Endothelial cell (in vitro differentiated cells): ENCODE measurements around the gene ZNF521. TPM values are rescaled to one million over a fixed set of nuclear protein-coding genes. Genes with fewer than 3 reads are reported as not detected.

Source experiments
- DNase-seq: peaks from one replicate; pipeline ENCODE4 v3.0.0; 2021; ENCODE audit warnings: low spot score
- H3K27ac Mint-ChIP-seq: one replicate; pipeline ENCODE4 v1.8.0; 2021; ENCODE audit warnings: mixed read lengths, inconsistent platforms; ENCODE audit not compliant: unreplicated experiment
- H3K27me3 Mint-ChIP-seq: one replicate; pipeline ENCODE4 v1.8.0; 2021; ENCODE audit warnings: mild to moderate bottlenecking, moderate library complexity, mixed read lengths, inconsistent platforms; ENCODE audit not compliant: unreplicated experiment
- H3K36me3 Mint-ChIP-seq: one replicate; pipeline ENCODE4 v1.8.0; 2021; ENCODE audit warnings: mild to moderate bottlenecking, low read depth, mixed read lengths, inconsistent platforms; ENCODE audit not compliant: unreplicated experiment
- H3K4me1 Mint-ChIP-seq: one replicate; pipeline ENCODE4 v1.8.0; 2021; ENCODE audit warnings: mild to moderate bottlenecking, mixed read lengths, inconsistent platforms; ENCODE audit not compliant: unreplicated experiment
- H3K4me3 Mint-ChIP-seq: one replicate; pipeline ENCODE4 v1.8.0; 2021; ENCODE audit warnings: mild to moderate bottlenecking, mixed read lengths, inconsistent platforms; ENCODE audit not compliant: unreplicated experiment
- H3K9me3 Mint-ChIP-seq: one replicate; pipeline ENCODE4 v1.8.0; 2021; ENCODE audit warnings: mixed read lengths, inconsistent platforms; ENCODE audit not compliant: unreplicated experiment
- total RNA-seq: library from RNA; stranded (reverse); fragmentation: NEBNext Ultra II Directional; extraction: Animal tissue kit (Norgen Biotek cat#: 25700); gene quantifications from one replicate; pipeline ENCODE4 v1.2.1, GENCODE V29; 2021; ENCODE audit not compliant: unreplicated experiment
- TF ChIP-seq, protein P1 (sequence below): fragments of 200-600 bp; sonication (generic); IDR thresholded peaks from one replicate; pipeline ENCODE4 v1.5.0; 2021; ENCODE audit warnings: antibody characterized with exemption; ENCODE audit not compliant: unreplicated experiment

Gene ZNF521
- total RNA-seq, 1 donor from 2014 or later, result 238 TPM

- H3K4me3 Mint-ChIP-seq, result no peak overlapping the region
Measured at GRCh38 chr18:25175558-25176517, 176.1 kb downstream of the ZNF521 start.

GRCh38 chr18:25174324-25174723, 177.6 kb downstream of the ZNF521 start:
- no peak for DNase-seq
- Mint-ChIP-seq H3K4me1 (peaks cover 10% of the 10 kb centered on the region), H3K27me3 (no peaks in the 10 kb centered on the region), H3K9me3 (no peaks in the 10 kb centered on the region), H3K36me3 (peaks cover 11% of the 10 kb centered on the region), H3K4me3 (no peak overlapping the region), H3K27ac (no peak overlapping the region)
- TF ChIP-seq, protein P1, sequence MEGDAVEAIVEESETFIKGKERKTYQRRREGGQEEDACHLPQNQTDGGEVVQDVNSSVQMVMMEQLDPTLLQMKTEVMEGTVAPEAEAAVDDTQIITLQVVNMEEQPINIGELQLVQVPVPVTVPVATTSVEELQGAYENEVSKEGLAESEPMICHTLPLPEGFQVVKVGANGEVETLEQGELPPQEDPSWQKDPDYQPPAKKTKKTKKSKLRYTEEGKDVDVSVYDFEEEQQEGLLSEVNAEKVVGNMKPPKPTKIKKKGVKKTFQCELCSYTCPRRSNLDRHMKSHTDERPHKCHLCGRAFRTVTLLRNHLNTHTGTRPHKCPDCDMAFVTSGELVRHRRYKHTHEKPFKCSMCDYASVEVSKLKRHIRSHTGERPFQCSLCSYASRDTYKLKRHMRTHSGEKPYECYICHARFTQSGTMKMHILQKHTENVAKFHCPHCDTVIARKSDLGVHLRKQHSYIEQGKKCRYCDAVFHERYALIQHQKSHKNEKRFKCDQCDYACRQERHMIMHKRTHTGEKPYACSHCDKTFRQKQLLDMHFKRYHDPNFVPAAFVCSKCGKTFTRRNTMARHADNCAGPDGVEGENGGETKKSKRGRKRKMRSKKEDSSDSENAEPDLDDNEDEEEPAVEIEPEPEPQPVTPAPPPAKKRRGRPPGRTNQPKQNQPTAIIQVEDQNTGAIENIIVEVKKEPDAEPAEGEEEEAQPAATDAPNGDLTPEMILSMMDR, result no peak

More at GRCh38 chr18:25175558-25176517, 176.1 kb downstream of the ZNF521 start:
- no peaks in the 10 kb centered on the region for H3K9me3 Mint-ChIP-seq
- TF ChIP-seq, protein P1, result no peak
- no peak for DNase-seq
- peaks cover 11% of the 10 kb centered on the region for H3K36me3 Mint-ChIP-seq
- H3K27me3 Mint-ChIP-seq, result no peaks in the 10 kb centered on the region
- H3K27ac Mint-ChIP-seq, result no peak overlapping the region
- H3K4me1 Mint-ChIP-seq, result peaks cover 13% of the 10 kb centered on the region

DNA sequence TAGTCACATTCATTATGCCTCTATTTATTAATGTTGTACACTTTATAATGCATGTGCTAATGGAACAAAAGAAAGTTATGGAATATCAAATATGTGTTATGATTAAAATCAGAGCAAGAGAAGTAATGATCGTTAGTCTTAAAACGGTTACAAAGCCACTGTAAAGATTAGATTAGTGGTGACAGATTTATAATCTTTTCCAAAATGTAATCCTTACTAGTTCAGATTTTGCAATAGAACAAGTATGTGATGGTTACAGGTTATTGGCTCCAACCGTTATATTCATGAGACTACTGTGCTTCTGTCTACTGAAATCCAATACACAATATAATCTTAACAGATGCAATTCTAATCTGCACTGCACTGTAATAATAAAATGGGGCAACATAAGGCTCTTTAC, 180.6 kb downstream of the ZNF521 start:
- Mint-ChIP-seq H3K27ac (no peak overlapping the region), H3K27me3 (no peaks in the 10 kb centered on the region), H3K9me3 (no peaks in the 10 kb centered on the region), H3K36me3 (peaks cover 6% of the 10 kb centered on the region), H3K4me3 (no peak overlapping the region), H3K4me1 (peaks cover 5% of the 10 kb centered on the region)
- TF ChIP-seq, protein P1, result no peak
- no peak for DNase-seq

GRCh38 chr18:25170402-25170801, 181.6 kb downstream of the ZNF521 start:
- TF ChIP-seq, protein P1, result no peak
- no peaks in the 10 kb centered on the region for H3K36me3 Mint-ChIP-seq
- H3K27ac Mint-ChIP-seq, result no peak overlapping the region
- DNase-seq, result no peak
- H3K27me3 Mint-ChIP-seq, result no peaks in the 10 kb centered on the region
- H3K4me1 Mint-ChIP-seq, result peaks cover 3% of the 10 kb centered on the region
- no peak overlapping the region for H3K4me3 Mint-ChIP-seq
- H3K9me3 Mint-ChIP-seq, result no peaks in the 10 kb centered on the region

DNA sequence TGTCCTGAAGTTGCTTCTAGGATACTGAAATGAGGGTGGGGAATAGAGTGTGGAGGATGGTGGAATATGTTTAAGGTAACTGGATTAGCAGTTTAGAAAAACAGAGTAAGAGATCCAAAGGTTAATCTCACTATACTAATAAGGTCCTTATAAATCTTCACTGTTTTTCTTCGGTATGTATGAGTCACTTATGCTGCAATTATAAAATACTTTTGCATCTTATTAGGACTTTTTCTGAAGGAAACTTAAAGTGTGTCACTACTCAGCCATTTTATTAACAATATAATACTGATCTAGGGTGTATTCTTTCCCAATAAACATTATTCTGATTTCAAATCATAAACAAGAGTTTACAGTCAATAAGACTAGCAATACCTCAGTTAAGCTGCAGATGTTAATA, 182.3 kb downstream of the ZNF521 start:
- H3K9me3 Mint-ChIP-seq, result no peaks in the 10 kb centered on the region
- no peaks in the 10 kb centered on the region for H3K27me3 Mint-ChIP-seq
- H3K36me3 Mint-ChIP-seq, result no peaks in the 10 kb centered on the region
- H3K4me3 Mint-ChIP-seq, result no peak overlapping the region
- no peak for DNase-seq
- H3K27ac Mint-ChIP-seq, result no peak overlapping the region
- H3K4me1 Mint-ChIP-seq, result peaks cover 10% of the 10 kb centered on the region
- TF ChIP-seq, protein P1, result no peak
